OCI-LY7 (cell line): Measurements from ENCODE around the gene LTO1. TPM values are rescaled to one million over a fixed set of nuclear protein-coding genes. Genes with fewer than 3 reads are reported as not detected.

Source experiments
- BruUV-seq: library from RNA; stranded (reverse); fragments of 400-500 nt; replicated peaks from 2 replicates; lab custom pipeline; 2021; lab: Mats Ljungman, UMichigan
- CTCF ChIA-PET: fragments of 300-600 bp; sonication (Branson Sonifier 250); formaldehyde crosslinking; loops from one replicate; lab custom pipeline; 2022; ENCODE audit warnings: antibody characterized with exemption; ENCODE audit not compliant: unreplicated experiment; lab: Charles Lee
- POLR2A ChIA-PET: fragments of 300-600 bp; sonication (Branson Sonifier 250); formaldehyde crosslinking; loops from one replicate; lab custom pipeline; 2022; ENCODE audit warnings: antibody characterized with exemption; lab: Charles Lee
- DNase-seq: peaks from one replicate; pipeline ENCODE4 v3.0.0-alpha.2; 2015; ENCODE audit warnings: low spot score
- H2AFZ ChIP-seq: fragments of 200-600 bp; sonication (generic), shearing (Covaris generic); 2 replicates; pipeline ENCODE4 v1.6.1; 2014; ENCODE audit warnings: mild to moderate bottlenecking, antibody characterized with exemption, low read length, moderate library complexity
- H3K27ac ChIP-seq: fragments of 200-600 bp; sonication (generic); 2 replicates; pipeline ENCODE4 v1.5.1; 2014; ENCODE audit warnings: mixed run types, low read depth, mild to moderate bottlenecking, moderate library complexity, low read length, inconsistent platforms; ENCODE audit not compliant: poor library complexity, severe bottlenecking
- H3K36me3 ChIP-seq: fragments of 200-600 bp; sonication (generic); 2 replicates; pipeline ENCODE4 v1.6.1; 2014; ENCODE audit warnings: mild to moderate bottlenecking, antibody characterized with exemption, low read length, moderate library complexity, mixed read lengths; ENCODE audit not compliant: insufficient read depth
- H3K4me1 ChIP-seq: fragments of 200-600 bp; sonication (generic); 2 replicates; pipeline ENCODE4 v1.5.1; 2014; ENCODE audit warnings: mild to moderate bottlenecking, low read length; ENCODE audit not compliant: insufficient read depth, poor library complexity, severe bottlenecking
- H3K4me2 ChIP-seq: fragments of 200-600 bp; sonication (generic); 2 replicates; pipeline ENCODE4 v1.6.1; 2014; ENCODE audit warnings: mild to moderate bottlenecking, low read length
- H3K4me3 ChIP-seq: fragments of 200-600 bp; sonication (generic); 2 replicates; pipeline ENCODE4 v1.5.1; 2014; ENCODE audit warnings: mild to moderate bottlenecking, low read depth, low read length; ENCODE audit not compliant: poor library complexity, severe bottlenecking
- H3K79me2 ChIP-seq: fragments of 200-600 bp; sonication (generic); 2 replicates; pipeline ENCODE4 v1.6.1; 2016; ENCODE audit warnings: low read depth, mild to moderate bottlenecking, low read length, moderate library complexity, mixed read lengths; ENCODE audit not compliant: insufficient read depth
- H3K9me2 ChIP-seq: fragments of 200-600 bp; sonication (generic); 2 replicates; pipeline ENCODE4 v1.6.1; 2016; ENCODE audit warnings: mild to moderate bottlenecking, low read length, mixed read lengths; ENCODE audit not compliant: insufficient read depth
- H3K9me3 ChIP-seq: fragments of 200-600 bp; sonication (generic); 2 replicates; pipeline ENCODE4 v1.6.1; 2014; ENCODE audit warnings: mild to moderate bottlenecking, mixed run types, low read length, mixed read lengths
- H4K20me1 ChIP-seq: fragments of 200-600 bp; sonication (generic); 2 replicates; pipeline ENCODE4 v1.6.1; 2014; ENCODE audit warnings: mild to moderate bottlenecking, antibody characterized with exemption, low read length, moderate library complexity, mixed read lengths; ENCODE audit not compliant: insufficient read depth
- EZH2phosphoT487 ChIP-seq: fragments of 200-600 bp; sonication (generic); IDR thresholded peaks from 2 replicates; pipeline ENCODE4 v1.6.1; 2018; ENCODE audit warnings: low read depth, borderline replicate concordance, mild to moderate bottlenecking, mixed run types, antibody characterized with exemption, low read length, moderate library complexity, mixed read lengths
- intact Hi-C: fragments of 100-400 bp; cut with micrococcal nuclease; formaldehyde crosslinking; loops from one replicate; pipeline ENCODE4 v1.10.0; 2022; ENCODE audit not compliant: unreplicated experiment
- total RNA-seq, 2 experiments: library from RNA; depleted of rRNA in 1 of 2; stranded (reverse); fragments of >200 nt in 1 of 2; shearing (Covaris generic) in 1 of 2; gene quantifications; 2 replicates each; pipeline ENCODE4 v1.2.3, GENCODE V29; 2014 to 2022
- TF ChIP-seq, protein P1 (sequence below): fragments of 200-600 bp; sonication (generic); conservative IDR thresholded peaks from 2 replicates; pipeline ENCODE4 v1.5.1; 2014; ENCODE audit warnings: mild to moderate bottlenecking, antibody characterized with exemption, low read length, moderate library complexity, mixed read lengths

The LTO1 gene
- total RNA-seq, 2 experiments from 2014 or later, result 28.8 to 35.9 TPM

DNA sequence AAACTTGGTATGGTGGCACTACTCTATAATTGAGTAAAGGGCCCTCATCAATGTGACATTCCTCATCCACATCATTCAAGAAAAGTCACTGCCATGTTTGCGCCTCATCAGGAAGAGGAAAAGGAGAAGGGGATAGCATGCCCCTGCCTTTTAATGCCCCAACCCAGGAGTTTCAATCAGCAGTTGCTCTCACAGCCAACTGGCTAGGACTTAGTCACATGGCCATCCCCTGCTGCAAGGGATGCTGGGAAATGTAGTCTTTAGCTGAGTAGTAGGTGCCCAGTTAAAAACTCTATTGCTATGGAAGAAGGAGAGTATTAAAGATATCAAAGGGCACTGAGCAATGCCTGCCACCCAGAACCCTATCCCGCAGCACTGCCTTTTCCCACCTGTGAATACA, 45.1 kb downstream of the LTO1 start:
- no peaks in the 10 kb centered on the region for H3K4me1 ChIP-seq
- no peaks in the 10 kb centered on the region for H4K20me1 ChIP-seq
- intact Hi-C loops, result no loop called here
- H3K9me3 ChIP-seq, result no peaks in the 10 kb centered on the region
- DNase-seq, result peak; percentile 16
- H3K4me3 ChIP-seq, result no peak overlapping the region
- no peak overlapping the region for H3K27ac ChIP-seq
- TF ChIP-seq, protein P1, sequence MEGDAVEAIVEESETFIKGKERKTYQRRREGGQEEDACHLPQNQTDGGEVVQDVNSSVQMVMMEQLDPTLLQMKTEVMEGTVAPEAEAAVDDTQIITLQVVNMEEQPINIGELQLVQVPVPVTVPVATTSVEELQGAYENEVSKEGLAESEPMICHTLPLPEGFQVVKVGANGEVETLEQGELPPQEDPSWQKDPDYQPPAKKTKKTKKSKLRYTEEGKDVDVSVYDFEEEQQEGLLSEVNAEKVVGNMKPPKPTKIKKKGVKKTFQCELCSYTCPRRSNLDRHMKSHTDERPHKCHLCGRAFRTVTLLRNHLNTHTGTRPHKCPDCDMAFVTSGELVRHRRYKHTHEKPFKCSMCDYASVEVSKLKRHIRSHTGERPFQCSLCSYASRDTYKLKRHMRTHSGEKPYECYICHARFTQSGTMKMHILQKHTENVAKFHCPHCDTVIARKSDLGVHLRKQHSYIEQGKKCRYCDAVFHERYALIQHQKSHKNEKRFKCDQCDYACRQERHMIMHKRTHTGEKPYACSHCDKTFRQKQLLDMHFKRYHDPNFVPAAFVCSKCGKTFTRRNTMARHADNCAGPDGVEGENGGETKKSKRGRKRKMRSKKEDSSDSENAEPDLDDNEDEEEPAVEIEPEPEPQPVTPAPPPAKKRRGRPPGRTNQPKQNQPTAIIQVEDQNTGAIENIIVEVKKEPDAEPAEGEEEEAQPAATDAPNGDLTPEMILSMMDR, result no peak
- TF ChIP-seq EZH2phosphoT487, result no peak
- POLR2A ChIA-PET, result no interaction called here
- no TSS peak for BruUV-seq
- no peaks in the 10 kb centered on the region for H3K36me3 ChIP-seq
- CTCF ChIA-PET, result no interaction called here
- no peak overlapping the region for H2AFZ ChIP-seq
- no peaks in the 10 kb centered on the region for H3K9me2 ChIP-seq
- no peak overlapping the region for H3K4me2 ChIP-seq
- H3K79me2 ChIP-seq, result no peaks in the 10 kb centered on the region

DNA sequence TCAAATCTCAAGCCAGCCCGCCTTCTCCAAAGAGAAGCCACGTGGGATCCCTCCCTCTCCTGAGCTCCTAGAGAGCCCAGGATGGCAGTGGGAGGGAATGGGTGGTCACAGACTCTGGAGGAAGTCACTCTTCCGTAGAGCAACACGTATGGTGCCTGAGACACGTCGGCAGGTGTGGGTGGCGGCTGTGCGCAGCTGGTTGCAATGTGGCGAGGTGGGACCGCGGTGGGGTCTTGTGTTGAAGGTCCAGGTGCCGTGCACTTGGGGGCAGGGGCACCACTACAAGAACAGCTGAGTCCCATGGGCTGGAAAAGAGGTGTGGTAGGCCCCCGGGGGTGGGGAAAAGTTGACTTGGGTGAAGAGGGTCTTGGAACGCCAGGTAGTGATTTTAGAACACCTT, 47.6 kb downstream of the LTO1 start:
- H4K20me1 ChIP-seq, result no peaks in the 10 kb centered on the region
- DNase-seq, result no peak
- TF ChIP-seq, protein P1, result no peak
- TF ChIP-seq EZH2phosphoT487, result no peak
- CTCF ChIA-PET, result no interaction called here
- H3K79me2 ChIP-seq, result no peaks in the 10 kb centered on the region
- no peak overlapping the region for H3K27ac ChIP-seq
- no peak overlapping the region for H3K4me3 ChIP-seq
- H3K4me1 ChIP-seq, result no peaks in the 10 kb centered on the region
- H2AFZ ChIP-seq, result no peak overlapping the region
- H3K4me2 ChIP-seq, result no peak overlapping the region
- BruUV-seq, result no TSS peak
- H3K36me3 ChIP-seq, result no peaks in the 10 kb centered on the region
- intact Hi-C loops, result no loop called here
- H3K9me2 ChIP-seq, result no peaks in the 10 kb centered on the region
- H3K9me3 ChIP-seq, result no peaks in the 10 kb centered on the region
- POLR2A ChIA-PET, result no interaction called here

DNA sequence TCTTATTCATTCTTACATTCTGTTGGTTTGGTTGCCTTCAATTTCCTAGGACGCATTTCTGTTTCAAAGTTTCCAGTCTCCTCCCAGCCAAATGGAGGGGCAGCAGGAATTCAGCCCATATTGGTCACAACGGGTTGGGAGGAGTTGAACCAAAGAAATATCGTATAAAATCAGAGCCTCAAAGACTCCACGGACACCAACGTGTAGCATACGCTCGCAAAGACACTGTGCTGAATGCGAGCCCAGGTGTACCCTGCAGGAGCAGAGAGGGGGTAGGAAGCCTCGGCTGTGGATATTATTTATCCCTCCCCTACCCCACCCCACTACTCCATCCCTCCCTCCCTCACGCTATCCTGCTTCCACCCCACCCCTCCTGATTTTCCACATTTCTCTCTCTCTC, 49.7 kb downstream of the LTO1 start:
- H3K4me3 ChIP-seq, result no peak overlapping the region
- no peaks in the 10 kb centered on the region for H3K79me2 ChIP-seq
- no peak for TF ChIP-seq EZH2phosphoT487
- TF ChIP-seq, protein P1, result no peak
- no peaks in the 10 kb centered on the region for H3K9me3 ChIP-seq
- H3K36me3 ChIP-seq, result no peaks in the 10 kb centered on the region
- no peaks in the 10 kb centered on the region for H3K4me1 ChIP-seq
- no peak overlapping the region for H3K27ac ChIP-seq
- no peak overlapping the region for H3K4me2 ChIP-seq
- BruUV-seq, result no TSS peak
- ChIA-PET POLR2A (no interaction called here), CTCF (no interaction called here)
- H4K20me1 ChIP-seq, result no peaks in the 10 kb centered on the region
- no peak overlapping the region for H2AFZ ChIP-seq
- intact Hi-C loops, result no loop called here
- DNase-seq, result no peak
- no peaks in the 10 kb centered on the region for H3K9me2 ChIP-seq
